Lower lobe of right lung (tissue), 2 donors: ENCODE data around the gene RADX. TPM values are rescaled to one million over a fixed set of nuclear protein-coding genes. Genes with fewer than 3 reads are reported as not detected.

Experiments used
- ATAC-seq, 2 donors: fragments of 200-7000 bp; cut with Tn5 transposase; one replicate each; pipeline ENCODE4 v1.9.1; 2020 to 2022; ENCODE audit warnings: mild to moderate bottlenecking in 2 of 2, moderate library complexity in 2 of 2
- DNase-seq: peaks from one replicate; pipeline ENCODE4 v3.0.0-alpha.2; 2020
- H3K27ac ChIP-seq: fragments of 200-600 bp; one replicate; pipeline ENCODE4 v1.8.0; 2022
- H3K27me3 ChIP-seq: fragments of 200-600 bp; one replicate; pipeline ENCODE4 v1.8.0; 2022; ENCODE audit warnings: low read depth
- H3K36me3 ChIP-seq: fragments of 200-600 bp; one replicate; pipeline ENCODE4 v1.8.0; 2022; ENCODE audit warnings: mild to moderate bottlenecking
- H3K4me1 ChIP-seq: fragments of 200-600 bp; one replicate; pipeline ENCODE4 v1.8.0; 2022
- H3K4me3 ChIP-seq: fragments of 200-600 bp; one replicate; pipeline ENCODE4 v1.8.0; 2022; ENCODE audit warnings: mild to moderate bottlenecking
- H3K9me3 ChIP-seq: fragments of 200-600 bp; one replicate; pipeline ENCODE4 v1.8.0; 2022
- CTCF ChIP-seq: fragments of 200-600 bp; IDR thresholded peaks from one replicate; pipeline ENCODE4 v1.8.0; 2022; ENCODE audit warnings: antibody characterized with exemption, mild to moderate bottlenecking
- intact Hi-C: fragments of 100-400 bp; cut with DNase I; formaldehyde crosslinking; loops from one replicate; pipeline ENCODE4 v1.11.0; 2022
- total RNA-seq: library from RNA; stranded (reverse); fragmentation: NEBNext Ultra II Directional; extraction: Animal tissue kit (Norgen Biotek cat#: 25700); gene quantifications from one replicate; pipeline ENCODE4 v1.2.1, GENCODE V29; 2021
- donor health status: DM: no; HTN: yes; CAD: no; lungs with severe emphysema.

RADX gene
- total RNA-seq, 1 donor from 2014 or later: 3.7 TPM

GRCh38 chrX:106692425-106693065 lies 80.8 kb downstream of the RADX start:
- no peak overlapping the region for H3K4me3 ChIP-seq
- no peaks in the 10 kb centered on the region for H3K4me1 ChIP-seq
- no peak overlapping the region for H3K27ac ChIP-seq
- H3K9me3 ChIP-seq: no peaks in the 10 kb centered on the region
- no peak for DNase-seq
- H3K36me3 ChIP-seq: no peaks in the 10 kb centered on the region
- intact Hi-C loops: no loop called here
- H3K27me3 ChIP-seq: no peaks in the 10 kb centered on the region
- TF ChIP-seq CTCF: no peak
- ATAC-seq: peak in 1 of 2 donors; percentile 26

GRCh38 chrX:106696502-106696901 lies 84.7 kb downstream of the RADX start:
- TF ChIP-seq CTCF: no peak

GRCh38 chrX:106698693-106699092 lies 86.9 kb downstream of the RADX start:
- DNase-seq (no peak), ATAC-seq (no peak)
- Histone ChIP-seq H3K36me3 (no peaks in the 10 kb centered on the region), H3K4me3 (no peak overlapping the region), H3K27me3 (no peaks in the 10 kb centered on the region), H3K4me1 (no peaks in the 10 kb centered on the region), H3K27ac (no peak overlapping the region), H3K9me3 (no peaks in the 10 kb centered on the region)
- no peak for TF ChIP-seq CTCF
- intact Hi-C loops: no loop called here

More at GRCh38 chrX:106696502-106696901, 84.7 kb downstream of the RADX start:
- no peaks in the 10 kb centered on the region for H3K27me3 ChIP-seq
- intact Hi-C loops: no loop called here
- H3K9me3 ChIP-seq: no peaks in the 10 kb centered on the region
- H3K36me3 ChIP-seq: no peaks in the 10 kb centered on the region
- no peak for DNase-seq
- no peak overlapping the region for H3K27ac ChIP-seq
- no peaks in the 10 kb centered on the region for H3K4me1 ChIP-seq
- no peak for ATAC-seq
- no peak overlapping the region for H3K4me3 ChIP-seq

- no peaks in the 10 kb centered on the region for H3K27me3 ChIP-seq
- ATAC-seq (no peak), DNase-seq (no peak)
- no peak overlapping the region for H3K4me3 ChIP-seq
- no peaks in the 10 kb centered on the region for H3K36me3 ChIP-seq
- no peak for TF ChIP-seq CTCF
- intact Hi-C loops: no loop called here
- no peaks in the 10 kb centered on the region for H3K4me1 ChIP-seq
- no peak overlapping the region for H3K27ac ChIP-seq
- no peaks in the 10 kb centered on the region for H3K9me3 ChIP-seq
Observed at GRCh38 chrX:106702636-106703035, 90.9 kb downstream of the RADX start.

GRCh38 chrX:106706466-106706865 lies 94.7 kb downstream of the RADX start:
- Histone ChIP-seq H3K36me3 (no peaks in the 10 kb centered on the region), H3K27ac (no peak overlapping the region), H3K4me3 (no peak overlapping the region), H3K27me3 (no peaks in the 10 kb centered on the region), H3K9me3 (no peaks in the 10 kb centered on the region), H3K4me1 (no peaks in the 10 kb centered on the region)
- intact Hi-C loops: no loop called here
- no peak for TF ChIP-seq CTCF
- ATAC-seq (no peak), DNase-seq (no peak)
